H9 (cell line): ENCODE measurements around the gene SPAG7. TPM values are rescaled to one million over a fixed set of nuclear protein-coding genes. Genes with fewer than 3 reads are reported as not detected.

Experiments
- DNase-seq: peaks from one replicate; pipeline ENCODE4 v3.0.0-alpha.2; 2017
- H2AFZ ChIP-seq: one replicate; pipeline ENCODE4 v1.6.1; 2013; ENCODE audit warnings: mild to moderate bottlenecking, low read length, control low read depth, moderate library complexity
- H2AK5ac ChIP-seq: 2 replicates; pipeline ENCODE4 v1.6.1; 2013; ENCODE audit warnings: low read length, control low read depth, mixed read lengths; ENCODE audit not compliant: insufficient read length
- H2BK120ac ChIP-seq: one replicate; pipeline ENCODE4 v1.6.1; 2013; ENCODE audit warnings: low read depth, mild to moderate bottlenecking, low read length, control low read depth, inconsistent platforms; ENCODE audit not compliant: poor library complexity, severe bottlenecking
- H2BK12ac ChIP-seq: 2 replicates; pipeline ENCODE4 v1.6.1; 2013; ENCODE audit warnings: low read length, control low read depth, mixed read lengths, low read depth; ENCODE audit not compliant: insufficient read length
- H2BK15ac ChIP-seq: 2 replicates; pipeline ENCODE4 v1.6.1; 2013; ENCODE audit warnings: low read depth, low read length, control low read depth
- H2BK20ac ChIP-seq: one replicate; pipeline ENCODE4 v1.6.1; 2013; ENCODE audit warnings: low read depth, mild to moderate bottlenecking, low read length, control low read depth, inconsistent platforms; ENCODE audit not compliant: poor library complexity, severe bottlenecking
- H2BK5ac ChIP-seq: 2 replicates; pipeline ENCODE4 v1.6.1; 2013; ENCODE audit warnings: low read length, control low read depth, mixed read lengths; ENCODE audit not compliant: insufficient read length
- H3K14ac ChIP-seq: 2 replicates; pipeline ENCODE4 v1.6.1; 2013; ENCODE audit warnings: low read length, control low read depth; ENCODE audit not compliant: insufficient read depth
- H3K18ac ChIP-seq: 2 replicates; pipeline ENCODE4 v1.6.1; 2013; ENCODE audit warnings: low read depth, mild to moderate bottlenecking, mixed read lengths, low read length, control low read depth; ENCODE audit not compliant: insufficient read length
- H3K23ac ChIP-seq: 2 replicates; pipeline ENCODE4 v1.6.1; 2013; ENCODE audit warnings: low read length, control low read depth, mixed read lengths, low read depth; ENCODE audit not compliant: insufficient read length
- H3K23me2 ChIP-seq: 2 replicates; pipeline ENCODE4 v1.6.1; 2013; ENCODE audit warnings: low read depth, mild to moderate bottlenecking, mixed read lengths, low read length, control low read depth; ENCODE audit not compliant: insufficient read length, poor library complexity, severe bottlenecking
- H3K27ac ChIP-seq: 2 replicates; pipeline ENCODE4 v1.5.1; 2013; ENCODE audit warnings: low read length, control low read depth, mixed read lengths, low read depth; ENCODE audit not compliant: insufficient read length
- H3K27me3 ChIP-seq: 2 replicates; pipeline ENCODE4 v1.6.1; 2013; ENCODE audit warnings: low read length, control low read depth, inconsistent platforms; ENCODE audit not compliant: insufficient read depth
- H3K4ac ChIP-seq: 2 replicates; pipeline ENCODE4 v1.6.1; 2013; ENCODE audit warnings: low read depth, mild to moderate bottlenecking, control low read depth, inconsistent platforms, low read length, moderate library complexity
- H3K4me1 ChIP-seq: 2 replicates; pipeline ENCODE4 v1.6.1; 2013; ENCODE audit warnings: low read length, control low read depth, inconsistent platforms; ENCODE audit not compliant: insufficient read depth
- H3K4me2 ChIP-seq: 2 replicates; pipeline ENCODE4 v1.6.1; 2013; ENCODE audit warnings: low read length, control low read depth, mixed read lengths; ENCODE audit not compliant: insufficient read length, insufficient read depth
- H3K56ac ChIP-seq: 2 replicates; pipeline ENCODE4 v1.6.1; 2013; ENCODE audit warnings: low read depth, mild to moderate bottlenecking, mixed read lengths, low read length, control low read depth; ENCODE audit not compliant: insufficient read length
- H3K79me1 ChIP-seq: 2 replicates; pipeline ENCODE4 v1.6.1; 2013; ENCODE audit warnings: low read depth, mild to moderate bottlenecking, moderate library complexity, low read length, control low read depth, inconsistent platforms; ENCODE audit not compliant: insufficient read depth, poor library complexity, severe bottlenecking
- H3K79me2 ChIP-seq: 2 replicates; pipeline ENCODE4 v1.6.1; 2013; ENCODE audit warnings: low read length, control low read depth, inconsistent platforms; ENCODE audit not compliant: insufficient read depth
- H3K9ac ChIP-seq: 2 replicates; pipeline ENCODE4 v1.6.1; 2013; ENCODE audit warnings: low read length, control low read depth, mixed read lengths; ENCODE audit not compliant: insufficient read length; ENCODE audit errors: extremely low read depth
- H3K9me3 ChIP-seq: one replicate; pipeline ENCODE4 v1.6.1; 2013; ENCODE audit warnings: low read depth, low read length, inconsistent platforms; ENCODE audit not compliant: control insufficient read depth
- H3T11ph ChIP-seq: one replicate; pipeline ENCODE4 v1.6.1; 2013; ENCODE audit warnings: mild to moderate bottlenecking, low read length, control low read depth, inconsistent platforms
- H4K20me1 ChIP-seq: one replicate; pipeline ENCODE4 v1.6.1; 2013; ENCODE audit not compliant: control insufficient read depth, insufficient read length, insufficient read depth
- H4K5ac ChIP-seq: 2 replicates; pipeline ENCODE4 v1.6.1; 2013; ENCODE audit warnings: low read depth, mild to moderate bottlenecking, mixed read lengths, low read length, control low read depth; ENCODE audit not compliant: insufficient read length
- H4K8ac ChIP-seq: replicated peaks from 2 replicates; pipeline ENCODE4 v1.6.1; 2013; ENCODE audit warnings: low read length, control low read depth, mixed read lengths, low read depth; ENCODE audit not compliant: insufficient read length
- H4K91ac ChIP-seq: 2 replicates; pipeline ENCODE4 v1.6.1; 2013; ENCODE audit warnings: low read depth, mild to moderate bottlenecking, moderate library complexity, mixed read lengths, low read length, control low read depth; ENCODE audit not compliant: insufficient read length
- H3K27ac Mint-ChIP-seq, 3 experiments: 2 replicates in 2 of 3; 3 replicates in 1 of 3; pipeline ENCODE4 v1.8.0; 2020 to 2021; ENCODE audit warnings: mixed read lengths in 3 of 3, mild to moderate bottlenecking in 1 of 3, moderate library complexity in 1 of 3
- H3K27me3 Mint-ChIP-seq: 2 replicates; pipeline ENCODE4 v1.8.0; 2021; ENCODE audit warnings: low read depth, mild to moderate bottlenecking, moderate library complexity, mixed read lengths
- H3K36me3 Mint-ChIP-seq, 3 experiments: 2 replicates in 2 of 3; 3 replicates in 1 of 3; pipeline ENCODE4 v1.8.0; 2020 to 2021; ENCODE audit warnings: low read depth in 3 of 3, mixed read lengths in 3 of 3; ENCODE audit not compliant: insufficient read depth in 1 of 3
- H3K4me1 Mint-ChIP-seq, 2 experiments: 2 replicates each; pipeline ENCODE4 v1.8.0; 2020; ENCODE audit warnings: mixed read lengths in 2 of 2
- H3K4me3 Mint-ChIP-seq, 2 experiments: 2 replicates in 1 of 2; 3 replicates in 1 of 2; pipeline ENCODE4 v1.8.0; 2020 to 2021; ENCODE audit warnings: mild to moderate bottlenecking in 2 of 2, mixed read lengths in 2 of 2, moderate library complexity in 1 of 2
- H3K9me3 Mint-ChIP-seq, 2 experiments: 2 replicates in 1 of 2; 3 replicates in 1 of 2; pipeline ENCODE4 v1.8.0; 2020; ENCODE audit warnings: mild to moderate bottlenecking in 2 of 2, mixed read lengths in 2 of 2, moderate library complexity in 1 of 2
- CTCF ChIP-seq: fragments of 200-600 bp; sonication (generic); conservative IDR thresholded peaks from 3 replicates; pipeline ENCODE4 v1.8.0; 2021; ENCODE audit warnings: antibody characterized with exemption, mild to moderate bottlenecking
- WGBS: extraction: QIAGEN DNeasy Blood & Tissue Kit; methylation state at CpG from one replicate; pipeline ENCODE4 v1.1.7; 2013; ENCODE audit warnings: missing lambda C conversion rate, low lambda C conversion rate, mixed read lengths; ENCODE audit not compliant: insufficient read length; ENCODE audit errors: extremely low coverage; 5-methylcytosine and 5-hydroxymethylcytosine counted together
- total RNA-seq: library from RNA; stranded (reverse); gene quantifications from 2 replicates; pipeline ENCODE4 v1.2.1, GENCODE V29; 2021

SPAG7 gene
- total RNA-seq, 1 experiment from 2014 or later, result 102 TPM

DNA sequence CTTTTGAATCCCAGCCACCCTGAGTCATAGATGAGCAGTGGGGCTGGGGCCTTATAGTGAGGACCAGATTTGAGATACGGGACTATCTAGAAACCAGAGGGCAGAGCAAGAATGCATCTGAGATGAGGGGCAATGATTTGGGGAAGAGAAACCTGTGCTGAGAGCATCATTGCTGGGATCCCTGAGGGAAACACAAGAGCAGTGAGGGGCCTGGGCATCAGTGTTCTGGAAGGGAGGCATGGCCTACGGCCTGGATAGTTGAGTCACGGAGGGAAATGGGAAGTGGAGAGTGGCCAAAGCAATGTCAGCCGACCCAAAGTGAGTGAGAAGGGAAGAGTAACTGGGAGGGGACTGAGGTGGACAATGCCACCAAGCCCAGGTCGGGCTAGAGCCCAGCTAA is 14.7 kb upstream of the SPAG7 start:
- no peak overlapping the region for H2AK5ac ChIP-seq
- peaks cover 12% of the 10 kb centered on the region; the same call in 1 of the 2 replicates for H3K27me3 ChIP-seq
- H3K27ac ChIP-seq, result no peak overlapping the region
- H3K23ac ChIP-seq, result no peak overlapping the region
- no peak overlapping the region for H3T11ph ChIP-seq
- H2AFZ ChIP-seq, result no peak overlapping the region
- no peaks in the 10 kb centered on the region for H4K20me1 ChIP-seq
- no peak overlapping the region for H3K14ac ChIP-seq
- H3K79me2 ChIP-seq, result no peaks in the 10 kb centered on the region
- no peak overlapping the region for H2BK20ac ChIP-seq
- Mint-ChIP-seq H3K27me3 (peaks cover 71% of the 10 kb centered on the region), H3K4me1 (peaks cover 15 to 16% of the 10 kb centered on the region in 2 experiments), H3K27ac (peak overlapping the region in 1 of 3 experiments; percentile 32; a peak in 1 of 7 replicates), H3K9me3 (no peaks in the 10 kb centered on the region), H3K4me3 (no peak overlapping the region), H3K36me3 (peaks cover 0 to 26% (median 4%) of the 10 kb centered on the region in 3 experiments; a peak in 3 of 7 replicates)
- H3K18ac ChIP-seq, result no peak overlapping the region
- TF ChIP-seq CTCF, result no peak
- no peak overlapping the region for H3K4ac ChIP-seq
- H3K4me2 ChIP-seq, result no peak overlapping the region
- H2BK12ac ChIP-seq, result no peak overlapping the region
- no peak overlapping the region for H4K8ac ChIP-seq
- H3K79me1 ChIP-seq, result no peaks in the 10 kb centered on the region
- peaks cover 7% of the 10 kb centered on the region for H3K23me2 ChIP-seq
- no peaks in the 10 kb centered on the region for H3K9me3 ChIP-seq
- H3K56ac ChIP-seq, result no peak overlapping the region
- no CpG with 5 or more reads among the region's 5 CpGs for WGBS
- H3K9ac ChIP-seq, result no peak overlapping the region
- no peak overlapping the region for H4K91ac ChIP-seq
- peaks cover 4% of the 10 kb centered on the region; the same call in 1 of the 2 replicates for H3K4me1 ChIP-seq
- no peak overlapping the region for H2BK120ac ChIP-seq
- H2BK15ac ChIP-seq, result no peak overlapping the region
- no peak for DNase-seq
- H2BK5ac ChIP-seq, result no peak overlapping the region
- no peak overlapping the region for H4K5ac ChIP-seq
